ENCODE measurements around the gene COL19A1.
"Not testable (repeated sequence)": the region's sequence is repeated elsewhere in the genome, so short reads cannot be mapped to it uniquely, and the experiment has no call there.

Gene COL19A1

GRCh38 chr6:69865126-69865525 lies 1.2 kb upstream of the COL19A1 start:
- in situ Hi-C loops (cut with HindIII; ENCODE audit: low sequenced_read_pairs): no loop called here

- in situ Hi-C loops (cut with HindIII; ENCODE audit: low sequenced_read_pairs): no loop called here
Observed at GRCh38 chr6:69866770-69867638, 648 bp downstream of the COL19A1 start.

GRCh38 chr6:69867639-69867976 lies 1.3 kb downstream of the COL19A1 start:
- in situ Hi-C loops (cut with HindIII; ENCODE audit: low sequenced_read_pairs): no loop called here

- in situ Hi-C loops (cut with HindIII; ENCODE audit: low sequenced_read_pairs): no loop called here
Observed at GRCh38 chr6:69868252-69868804, 2.0 kb downstream of the COL19A1 start.

- in situ Hi-C loops (cut with HindIII; ENCODE audit: low sequenced_read_pairs): no loop called here
Observed at GRCh38 chr6:69868961-69869360, 2.6 kb downstream of the COL19A1 start.

GRCh38 chr6:69871107-69871506 lies 4.8 kb downstream of the COL19A1 start:
- in situ Hi-C loops (cut with HindIII; ENCODE audit: low sequenced_read_pairs): no loop called here

- in situ Hi-C loops (cut with HindIII; ENCODE audit: low sequenced_read_pairs): no loop called here
Observed at GRCh38 chr6:69873291-69873690, 6.9 kb downstream of the COL19A1 start.

- in situ Hi-C loops (cut with HindIII; ENCODE audit: low sequenced_read_pairs): no loop called here
Observed at GRCh38 chr6:69875715-69876114, 9.4 kb downstream of the COL19A1 start.

GRCh38 chr6:69878795-69879194 lies 12.4 kb downstream of the COL19A1 start:
- in situ Hi-C loops (cut with HindIII; ENCODE audit: low sequenced_read_pairs): no loop called here

- in situ Hi-C loops (cut with HindIII; ENCODE audit: low sequenced_read_pairs): no loop called here
Observed at GRCh38 chr6:69880601-69881000, 14.2 kb downstream of the COL19A1 start.

GRCh38 chr6:69881322-69882151 lies 15.2 kb downstream of the COL19A1 start:
- in situ Hi-C loops (cut with HindIII; ENCODE audit: low sequenced_read_pairs): no loop called here

GRCh38 chr6:69883551-69883950 lies 17.2 kb downstream of the COL19A1 start:
- in situ Hi-C loops (cut with HindIII; ENCODE audit: low sequenced_read_pairs): no loop called here

- in situ Hi-C loops (cut with HindIII; ENCODE audit: low sequenced_read_pairs): no loop called here
Observed at GRCh38 chr6:69884231-69884630, 17.9 kb downstream of the COL19A1 start.

- in situ Hi-C loops (cut with HindIII; ENCODE audit: low sequenced_read_pairs): no loop called here
Observed at GRCh38 chr6:69887026-69887425, 20.7 kb downstream of the COL19A1 start.

GRCh38 chr6:69887714-69888345 lies 21.5 kb downstream of the COL19A1 start:
- in situ Hi-C loops (cut with HindIII; ENCODE audit: low sequenced_read_pairs): no loop called here

- in situ Hi-C loops (cut with HindIII; ENCODE audit: low sequenced_read_pairs): no loop called here
Observed at GRCh38 chr6:69888482-69889233, 22.3 kb downstream of the COL19A1 start.

- in situ Hi-C loops (cut with HindIII; ENCODE audit: low sequenced_read_pairs): not testable (repeated sequence)
Observed at GRCh38 chr6:69889234-69889974, 23.0 kb downstream of the COL19A1 start.

GRCh38 chr6:69892561-69892960 lies 26.2 kb downstream of the COL19A1 start:
- in situ Hi-C loops (cut with HindIII; ENCODE audit: low sequenced_read_pairs): not testable (repeated sequence)

- in situ Hi-C loops (cut with HindIII; ENCODE audit: low sequenced_read_pairs): not testable (repeated sequence)
Observed at GRCh38 chr6:69893266-69893665, 26.9 kb downstream of the COL19A1 start.
